ENCODE results near the gene ADD3.

GRCh38 chr10:110156046-110156445, 148.3 kb downstream of the ADD3 start:
- TF ChIP-seq HDGF (IDR thresholded peaks at IDR 0.05; ENCODE audit: borderline replicate concordance) (no peak), SP1 (IDR thresholded peaks at IDR 0.05) (no peak), FOXK2 (IDR thresholded peaks at IDR 0.05) (no peak), LEF1 (IDR thresholded peaks at IDR 0.05; ENCODE audit: borderline replicate concordance) (no peak), NFRKB (IDR thresholded peaks at IDR 0.05) (no peak), SUZ12 (IDR thresholded peaks at IDR 0.05) (no peak), BHLHE40 (IDR thresholded peaks at IDR 0.05; ENCODE audit: borderline replicate concordance) (no peak), FOXM1 (IDR thresholded peaks at IDR 0.05; ENCODE audit: borderline replicate concordance) (no peak), ARNT (IDR thresholded peaks at IDR 0.05) (no peak)
- TF ChIP-seq, protein P1, sequence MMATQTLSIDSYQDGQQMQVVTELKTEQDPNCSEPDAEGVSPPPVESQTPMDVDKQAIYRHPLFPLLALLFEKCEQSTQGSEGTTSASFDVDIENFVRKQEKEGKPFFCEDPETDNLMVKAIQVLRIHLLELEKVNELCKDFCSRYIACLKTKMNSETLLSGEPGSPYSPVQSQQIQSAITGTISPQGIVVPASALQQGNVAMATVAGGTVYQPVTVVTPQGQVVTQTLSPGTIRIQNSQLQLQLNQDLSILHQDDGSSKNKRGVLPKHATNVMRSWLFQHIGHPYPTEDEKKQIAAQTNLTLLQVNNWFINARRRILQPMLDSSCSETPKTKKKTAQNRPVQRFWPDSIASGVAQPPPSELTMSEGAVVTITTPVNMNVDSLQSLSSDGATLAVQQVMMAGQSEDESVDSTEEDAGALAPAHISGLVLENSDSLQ (IDR thresholded peaks at IDR 0.05): no peak
